Urinary bladder (tissue), 4 donors: ENCODE results near the gene GMDS. TPM values are rescaled to one million over a fixed set of nuclear protein-coding genes. Genes with fewer than 3 reads are reported as not detected.

ENCODE experiments used
- DNase-seq: peaks from one replicate; pipeline ENCODE4 v3.0.0-alpha.2; 2015; ENCODE audit errors: extremely low spot score
- H3K27ac ChIP-seq: one replicate; pipeline ENCODE4 v1.5.1; 2013; ENCODE audit warnings: low read depth, mild to moderate bottlenecking, moderate library complexity
- H3K36me3 ChIP-seq: one replicate; pipeline ENCODE4 v1.6.1; 2013; ENCODE audit warnings: mild to moderate bottlenecking, moderate library complexity; ENCODE audit not compliant: insufficient read depth
- H3K4me1 ChIP-seq: one replicate; pipeline ENCODE4 v1.6.1; 2013; ENCODE audit warnings: mild to moderate bottlenecking, moderate library complexity; ENCODE audit not compliant: insufficient read depth
- H3K4me3 ChIP-seq: one replicate; pipeline ENCODE4 v1.5.1; 2013; ENCODE audit warnings: low read depth, low read length
- WGBS: extraction: QIAGEN DNeasy Blood & Tissue Kit; methylation state at CpG from one replicate; pipeline ENCODE4 v1.1.7; 2013; 5-methylcytosine and 5-hydroxymethylcytosine counted together
- polyA plus RNA-seq: library from polyadenylated mRNA; stranded (reverse); fragments of 200-250 nt; gene quantifications from one replicate; pipeline ENCODE4 v1.2.3, GENCODE V29; 2013
- total RNA-seq: library from RNA; depleted of rRNA; stranded (reverse); fragments of >200 nt; gene quantifications from one replicate; pipeline ENCODE4 v1.2.3, GENCODE V29; 2014
- donor health status: healthy with polysubstance abuse.
- donor health status: healthy.

The GMDS gene
- total and polyA plus RNA-seq, 2 donors, result 7.5 to 10.7 TPM

- no peak for DNase-seq
- Histone ChIP-seq H3K27ac (no peak overlapping the region), H3K4me1 (no peaks in the 10 kb centered on the region), H3K36me3 (no peaks in the 10 kb centered on the region), H3K4me3 (no peak overlapping the region)
- 95% methylated on average over 11 of the region's 11 CpGs for WGBS
These were observed 668.2 kb downstream of the GMDS start for GRCh38 chr6:1577146-1577680.

GRCh38 chr6:1576711-1577110, 668.7 kb downstream of the GMDS start:
- Histone ChIP-seq H3K36me3 (no peaks in the 10 kb centered on the region), H3K27ac (no peak overlapping the region), H3K4me3 (no peak overlapping the region), H3K4me1 (no peaks in the 10 kb centered on the region)
- WGBS, result 96% methylated on average over 11 of the region's 11 CpGs
- no peak for DNase-seq

- 81% methylated on average over 9 of the region's 9 CpGs for WGBS
- no peaks in the 10 kb centered on the region for H3K36me3 ChIP-seq
- H3K27ac ChIP-seq, result no peak overlapping the region
- no peak for DNase-seq
- no peak overlapping the region for H3K4me3 ChIP-seq
- H3K4me1 ChIP-seq, result no peaks in the 10 kb centered on the region
These were observed 669.2 kb downstream of the GMDS start for GRCh38 chr6:1576166-1576565.

- Histone ChIP-seq H3K27ac (no peak overlapping the region), H3K4me3 (no peak overlapping the region), H3K36me3 (no peaks in the 10 kb centered on the region), H3K4me1 (no peaks in the 10 kb centered on the region)
- WGBS, result 37% methylated on average over 16 of the region's 16 CpGs
- DNase-seq, result no peak
These were observed 670.0 kb downstream of the GMDS start for GRCh38 chr6:1575210-1576041.

- no peak overlapping the region for H3K4me3 ChIP-seq
- no peak for DNase-seq
- no peak overlapping the region for H3K27ac ChIP-seq
- WGBS, result 70% methylated on average over 6 of the region's 6 CpGs
- no peaks in the 10 kb centered on the region for H3K4me1 ChIP-seq
- H3K36me3 ChIP-seq, result no peaks in the 10 kb centered on the region
These were observed 670.6 kb downstream of the GMDS start for GRCh38 chr6:1574890-1575209.

GRCh38 chr6:1574083-1574761, 671.2 kb downstream of the GMDS start:
- Histone ChIP-seq H3K36me3 (no peaks in the 10 kb centered on the region), H3K4me3 (no peak overlapping the region), H3K27ac (no peak overlapping the region), H3K4me1 (no peaks in the 10 kb centered on the region)
- 75% methylated on average over 13 of the region's 13 CpGs for WGBS
- DNase-seq, result no peak
